Left lung (tissue), 10 donors: ENCODE results near the gene KRT72. TPM values are rescaled to one million over a fixed set of nuclear protein-coding genes. Genes with fewer than 3 reads are reported as not detected.

ENCODE experiments used
- ATAC-seq: fragments of 200-7000 bp; cut with Tn5 transposase; one replicate; pipeline ENCODE4 v1.9.1; 2020; ENCODE audit warnings: moderate library complexity
- DNase-seq, 4 donors: peaks; one replicate each; pipeline ENCODE4 v3.0.0-alpha.2; 2013 to 2020
- H3K27ac ChIP-seq, 2 donors: fragments of 200-600 bp; sonication (generic) in 1 of 2; one replicate each; pipeline versions ENCODE4 v1.5.0 to v1.8.0; 2020 to 2021
- H3K27me3 ChIP-seq, 2 donors: fragments of 200-600 bp; sonication (generic) in 1 of 2; one replicate each; pipeline versions ENCODE4 v1.5.0 to v1.8.0; 2020 to 2021
- H3K36me3 ChIP-seq, 2 donors: fragments of 200-600 bp; sonication (generic) in 1 of 2; one replicate each; pipeline versions ENCODE4 v1.5.0 to v1.8.0; 2020 to 2021
- H3K4me1 ChIP-seq, 2 donors: fragments of 200-600 bp; one replicate each; pipeline ENCODE4 v1.8.0; 2021
- H3K4me3 ChIP-seq, 2 donors: fragments of 200-600 bp; sonication (generic) in 1 of 2; one replicate each; pipeline versions ENCODE4 v1.5.0 to v1.8.0; 2020 to 2021; ENCODE audit warnings: mild to moderate bottlenecking in 1 of 2
- H3K9me3 ChIP-seq, 2 donors: fragments of 200-600 bp; sonication (generic) in 1 of 2; one replicate each; pipeline versions ENCODE4 v1.5.0 to v1.8.0; 2020 to 2021
- intact Hi-C, 2 donors: fragments of 100-400 bp; cut with DNase I; formaldehyde crosslinking; loops; one replicate each; pipeline versions ENCODE4 v1.11.2 to v1.14.2; 2022
- polyA plus RNA-seq, 6 donors: library from polyadenylated mRNA; unstranded; fragments of 120-200 nt; gene quantifications; one replicate each; pipeline ENCODE4 v1.2.1, GENCODE V29; 2013; ENCODE audit not compliant: insufficient read length in 6 of 6
- total RNA-seq, 2 donors: library from RNA; stranded (reverse); fragmentation: NEBNext Ultra II Directional; extraction: Animal tissue kit (Norgen Biotek cat#: 25700); gene quantifications; one replicate each; pipeline ENCODE4 v1.2.1, GENCODE V29; 2021
- TF ChIP-seq, protein P1 (sequence below), 2 donors: fragments of 200-600 bp; sonication (generic) in 1 of 2; IDR thresholded peaks; one replicate each; pipeline versions ENCODE4 v1.5.0 to v1.8.0; 2021; ENCODE audit warnings: antibody characterized with exemption in 2 of 2
- donor health status: DM: no; HTN: yes; CAD: no.
- donor health status: DM: no; HTN: no; CAD: no.

Gene KRT72
- total and polyA plus RNA-seq, 8 donors, result 0.08 to 0.30 (median 0.21) TPM; not detected in 2

DNA sequence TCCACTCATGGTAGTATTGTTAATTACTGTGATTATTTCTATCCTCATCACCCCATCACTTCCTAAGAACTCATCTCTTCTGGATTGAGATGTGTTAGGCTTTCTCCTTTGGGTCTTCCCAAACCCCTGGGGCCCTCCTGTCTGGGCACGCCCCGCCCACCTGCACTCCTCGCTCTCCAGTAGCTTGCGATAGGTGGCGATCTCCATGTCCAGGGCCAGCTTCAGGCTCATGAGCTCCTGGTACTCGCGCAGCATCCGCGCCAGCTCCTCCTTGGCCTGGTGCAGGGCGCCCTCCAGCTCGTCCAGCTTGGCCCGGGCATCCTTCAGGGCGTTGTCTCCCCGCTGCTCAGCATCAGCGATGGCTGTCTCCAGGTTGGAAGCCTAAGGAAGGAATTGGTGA lies 55.1 kb downstream of the KRT72 start:
- ATAC-seq (no peak), DNase-seq (no peak)
- TF ChIP-seq, protein P1, sequence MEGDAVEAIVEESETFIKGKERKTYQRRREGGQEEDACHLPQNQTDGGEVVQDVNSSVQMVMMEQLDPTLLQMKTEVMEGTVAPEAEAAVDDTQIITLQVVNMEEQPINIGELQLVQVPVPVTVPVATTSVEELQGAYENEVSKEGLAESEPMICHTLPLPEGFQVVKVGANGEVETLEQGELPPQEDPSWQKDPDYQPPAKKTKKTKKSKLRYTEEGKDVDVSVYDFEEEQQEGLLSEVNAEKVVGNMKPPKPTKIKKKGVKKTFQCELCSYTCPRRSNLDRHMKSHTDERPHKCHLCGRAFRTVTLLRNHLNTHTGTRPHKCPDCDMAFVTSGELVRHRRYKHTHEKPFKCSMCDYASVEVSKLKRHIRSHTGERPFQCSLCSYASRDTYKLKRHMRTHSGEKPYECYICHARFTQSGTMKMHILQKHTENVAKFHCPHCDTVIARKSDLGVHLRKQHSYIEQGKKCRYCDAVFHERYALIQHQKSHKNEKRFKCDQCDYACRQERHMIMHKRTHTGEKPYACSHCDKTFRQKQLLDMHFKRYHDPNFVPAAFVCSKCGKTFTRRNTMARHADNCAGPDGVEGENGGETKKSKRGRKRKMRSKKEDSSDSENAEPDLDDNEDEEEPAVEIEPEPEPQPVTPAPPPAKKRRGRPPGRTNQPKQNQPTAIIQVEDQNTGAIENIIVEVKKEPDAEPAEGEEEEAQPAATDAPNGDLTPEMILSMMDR (IDR thresholded peaks at IDR 0.05), result no peak
- intact Hi-C loops, result no loop called here
- no peaks in the 10 kb centered on the region for H3K9me3 ChIP-seq
- no peaks in the 10 kb centered on the region for H3K4me1 ChIP-seq
- peaks cover 0 to 63% of the 10 kb centered on the region in 2 donors for H3K27me3 ChIP-seq
- no peak overlapping the region for H3K4me3 ChIP-seq
- H3K36me3 ChIP-seq, result no peaks in the 10 kb centered on the region
- H3K27ac ChIP-seq, result no peak overlapping the region

- Histone ChIP-seq H3K36me3 (no peaks in the 10 kb centered on the region), H3K4me1 (no peaks in the 10 kb centered on the region), H3K27ac (no peak overlapping the region), H3K27me3 (peaks cover 0 to 53% of the 10 kb centered on the region in 2 donors), H3K9me3 (no peaks in the 10 kb centered on the region), H3K4me3 (no peak overlapping the region)
- TF ChIP-seq, protein P1 (IDR thresholded peaks at IDR 0.05), result no peak
- DNase-seq, result no peak
- ATAC-seq, result no peak
- intact Hi-C loops, result no loop called here
Measured at GRCh38 chr12:52543985-52544883, 57.0 kb downstream of the KRT72 start.

DNA sequence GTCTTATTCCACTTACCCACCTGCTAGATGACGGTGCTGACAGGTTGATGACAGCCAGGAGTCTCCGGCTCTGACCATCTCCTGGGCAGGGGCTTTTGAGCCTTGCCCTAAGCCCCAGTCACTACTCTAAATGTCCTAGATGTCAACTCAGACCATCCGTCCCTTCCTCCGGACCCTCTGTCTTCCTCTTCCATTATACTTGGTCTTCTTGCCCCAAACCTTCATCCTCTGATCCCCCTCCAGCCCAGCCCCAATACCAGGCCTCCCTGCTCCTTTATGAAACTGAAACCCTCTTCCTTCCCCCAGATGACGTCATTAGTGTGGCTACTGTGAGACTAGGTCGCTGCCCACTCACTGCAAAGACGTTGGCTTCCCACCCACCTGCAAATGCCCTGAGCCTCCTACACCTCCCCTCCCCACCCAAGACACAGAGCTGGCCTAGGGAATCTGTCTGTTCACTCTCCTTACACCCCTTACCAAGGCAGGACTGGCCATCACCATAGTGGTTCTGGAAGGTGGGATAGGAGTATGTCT lies 58.4 kb downstream of the KRT72 start:
- Histone ChIP-seq H3K36me3 (no peaks in the 10 kb centered on the region), H3K27me3 (peaks cover 0 to 40% of the 10 kb centered on the region in 2 donors), H3K4me3 (no peak overlapping the region), H3K9me3 (no peaks in the 10 kb centered on the region), H3K4me1 (no peaks in the 10 kb centered on the region), H3K27ac (no peak overlapping the region)
- intact Hi-C loops, result no loop called here
- ATAC-seq (no peak), DNase-seq (no peak)
- TF ChIP-seq, protein P1 (IDR thresholded peaks at IDR 0.05), result no peak

DNA sequence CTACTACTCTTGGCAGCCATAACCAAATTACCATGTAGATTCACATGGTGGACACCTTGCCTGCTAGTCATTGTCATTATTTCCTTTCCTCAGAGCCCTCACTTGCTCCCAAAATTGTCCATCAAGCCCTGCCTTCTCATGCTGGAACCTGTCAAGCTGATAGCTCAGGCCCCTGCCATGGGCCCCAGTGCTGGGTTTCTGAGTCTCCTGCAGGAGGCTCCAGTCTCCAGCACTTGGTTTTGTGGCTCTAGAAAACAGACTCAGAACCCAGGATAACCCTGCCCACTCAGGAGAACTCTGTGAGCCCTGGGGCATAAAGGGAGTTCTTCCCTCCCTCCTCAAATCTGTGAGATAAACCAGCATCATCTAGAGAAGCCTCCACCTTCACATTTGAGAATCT lies 59.1 kb downstream of the KRT72 start:
- intact Hi-C loops, result no loop called here
- peaks cover 0 to 33% of the 10 kb centered on the region in 2 donors for H3K27me3 ChIP-seq
- no peak overlapping the region for H3K27ac ChIP-seq
- ATAC-seq (no peak), DNase-seq (no peak)
- no peaks in the 10 kb centered on the region for H3K9me3 ChIP-seq
- TF ChIP-seq, protein P1 (IDR thresholded peaks at IDR 0.05), result no peak
- no peak overlapping the region for H3K4me3 ChIP-seq
- no peaks in the 10 kb centered on the region for H3K4me1 ChIP-seq
- H3K36me3 ChIP-seq, result no peaks in the 10 kb centered on the region

DNA sequence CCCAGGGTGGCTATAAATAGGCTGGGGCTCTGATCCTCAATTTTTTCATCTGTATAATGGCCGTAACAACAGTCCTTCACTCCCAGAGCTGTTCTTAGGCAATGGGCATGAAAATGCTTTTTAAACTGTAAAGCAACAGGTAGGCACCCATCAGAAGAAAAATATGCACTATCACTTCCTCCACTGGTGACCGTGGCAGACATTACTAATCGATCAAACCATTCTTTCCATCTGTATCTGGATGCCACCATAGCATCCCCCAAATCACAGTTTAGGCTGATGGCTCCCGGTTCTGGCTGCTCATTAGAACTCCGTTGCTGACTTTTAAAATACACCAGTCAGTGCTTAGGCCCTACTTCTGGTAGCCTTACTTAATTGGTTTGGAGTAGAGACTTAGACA lies 59.6 kb downstream of the KRT72 start:
- no peak for DNase-seq
- peaks cover 0 to 29% of the 10 kb centered on the region in 2 donors for H3K27me3 ChIP-seq
- intact Hi-C loops, result no loop called here
- no peak overlapping the region for H3K4me3 ChIP-seq
- TF ChIP-seq, protein P1 (IDR thresholded peaks at IDR 0.05), result no peak
- no peak overlapping the region for H3K27ac ChIP-seq
- no peak for ATAC-seq
- no peaks in the 10 kb centered on the region for H3K36me3 ChIP-seq
- H3K4me1 ChIP-seq, result no peaks in the 10 kb centered on the region
- H3K9me3 ChIP-seq, result no peaks in the 10 kb centered on the region
